WI38 (cell line): Measurements from ENCODE around the gene KRTAP5-8.

ENCODE experiments used
- H3K4me3 ChIP-seq: 2 replicates; pipeline ENCODE4 v1.5.1; 2011; ENCODE audit warnings: low read depth, mild to moderate bottlenecking, control low read depth, low read length
- TF ChIP-seq, protein P1 (sequence below): IDR thresholded peaks from 2 replicates; pipeline ENCODE4 v1.5.1; 2012; ENCODE audit warnings: low read depth, mild to moderate bottlenecking, control low read depth, low read length

The KRTAP5-8 gene

DNA sequence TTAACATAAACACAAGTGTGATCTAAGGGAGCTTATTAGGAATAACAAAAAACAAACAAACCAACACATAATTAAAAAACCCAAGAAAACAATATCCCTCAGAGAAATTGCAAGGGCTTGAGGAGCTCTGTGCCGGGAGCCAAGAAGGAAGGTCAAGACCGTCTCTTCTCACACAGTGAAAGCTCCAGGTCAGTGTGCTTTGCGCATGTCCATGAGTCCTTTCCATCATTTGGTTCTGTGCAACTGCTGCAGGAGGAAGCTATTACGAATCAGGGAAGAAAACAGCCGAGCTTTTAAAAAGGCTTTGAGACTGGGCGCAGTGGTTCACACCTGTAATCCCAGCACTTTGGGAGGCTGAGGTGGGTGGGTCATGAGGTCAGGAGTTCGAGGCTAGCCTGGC, 4.6 kb downstream of the KRTAP5-8 start:
- H3K4me3 ChIP-seq: no peak overlapping the region
- TF ChIP-seq, protein P1, sequence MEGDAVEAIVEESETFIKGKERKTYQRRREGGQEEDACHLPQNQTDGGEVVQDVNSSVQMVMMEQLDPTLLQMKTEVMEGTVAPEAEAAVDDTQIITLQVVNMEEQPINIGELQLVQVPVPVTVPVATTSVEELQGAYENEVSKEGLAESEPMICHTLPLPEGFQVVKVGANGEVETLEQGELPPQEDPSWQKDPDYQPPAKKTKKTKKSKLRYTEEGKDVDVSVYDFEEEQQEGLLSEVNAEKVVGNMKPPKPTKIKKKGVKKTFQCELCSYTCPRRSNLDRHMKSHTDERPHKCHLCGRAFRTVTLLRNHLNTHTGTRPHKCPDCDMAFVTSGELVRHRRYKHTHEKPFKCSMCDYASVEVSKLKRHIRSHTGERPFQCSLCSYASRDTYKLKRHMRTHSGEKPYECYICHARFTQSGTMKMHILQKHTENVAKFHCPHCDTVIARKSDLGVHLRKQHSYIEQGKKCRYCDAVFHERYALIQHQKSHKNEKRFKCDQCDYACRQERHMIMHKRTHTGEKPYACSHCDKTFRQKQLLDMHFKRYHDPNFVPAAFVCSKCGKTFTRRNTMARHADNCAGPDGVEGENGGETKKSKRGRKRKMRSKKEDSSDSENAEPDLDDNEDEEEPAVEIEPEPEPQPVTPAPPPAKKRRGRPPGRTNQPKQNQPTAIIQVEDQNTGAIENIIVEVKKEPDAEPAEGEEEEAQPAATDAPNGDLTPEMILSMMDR: no peak

DNA sequence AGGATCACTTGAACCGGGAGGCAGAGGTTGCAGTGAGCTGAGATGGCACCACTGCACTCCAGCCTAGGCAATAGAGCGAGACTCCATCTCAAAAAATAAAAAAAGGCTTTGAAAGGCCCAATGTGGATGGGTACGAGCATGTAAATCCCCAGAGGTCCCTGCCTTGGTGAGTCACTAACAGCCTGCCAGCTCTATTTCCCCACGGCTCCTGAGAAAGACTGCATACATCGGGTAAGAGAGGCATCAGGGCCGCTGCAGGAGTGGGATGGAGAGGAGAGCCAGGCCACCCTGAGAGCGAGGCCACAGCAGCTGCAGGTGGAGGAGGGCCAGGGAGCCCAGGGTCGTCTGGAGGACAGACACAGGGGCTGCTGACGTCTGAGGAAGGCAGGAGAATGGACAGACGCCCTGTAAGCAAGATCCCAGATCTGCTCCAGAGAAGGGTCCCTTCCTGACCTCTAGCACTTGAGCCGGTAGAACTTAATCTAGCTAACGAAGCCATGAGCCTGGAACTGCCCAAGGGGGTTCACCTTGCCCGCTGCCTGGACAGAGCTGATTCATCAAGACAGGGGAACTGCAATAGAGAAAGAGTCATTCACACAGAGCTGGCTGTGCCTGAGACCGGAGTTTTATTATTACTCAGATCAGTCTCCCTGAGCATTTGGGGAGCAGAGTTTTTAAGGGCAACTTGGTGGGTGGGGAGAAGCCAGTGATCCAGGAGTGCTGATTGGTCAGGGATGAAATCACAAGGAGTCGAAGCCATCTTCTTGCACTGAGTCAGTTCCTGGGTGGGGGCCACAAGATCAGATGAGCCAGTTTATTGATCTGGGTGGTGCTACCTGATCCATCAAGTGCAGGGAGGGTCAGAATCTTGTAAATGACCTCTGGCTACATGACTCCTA, 5.3 kb downstream of the KRTAP5-8 start:
- no peak overlapping the region for H3K4me3 ChIP-seq
- TF ChIP-seq, protein P1: no peak

DNA sequence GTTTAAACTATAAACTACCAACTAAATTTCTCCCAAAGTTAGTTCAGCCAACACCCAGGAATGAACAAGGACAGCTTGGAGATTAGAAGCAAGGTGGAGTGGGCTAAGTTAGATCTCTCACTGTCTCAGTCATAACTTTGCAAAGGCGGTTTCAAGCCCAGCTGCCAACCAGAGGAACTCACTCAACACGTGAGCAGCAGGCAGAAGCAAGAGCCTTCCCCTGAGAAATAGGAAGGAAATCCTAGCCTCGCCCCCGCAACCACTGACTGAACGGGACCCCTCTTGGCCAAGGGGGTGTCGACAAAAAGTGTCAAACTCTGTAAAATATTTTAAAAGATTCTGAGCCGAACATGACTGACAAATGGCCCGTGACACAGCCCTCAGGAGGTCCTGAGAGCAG, 6.0 kb downstream of the KRTAP5-8 start:
- TF ChIP-seq, protein P1: no peak
- no peak overlapping the region for H3K4me3 ChIP-seq

DNA sequence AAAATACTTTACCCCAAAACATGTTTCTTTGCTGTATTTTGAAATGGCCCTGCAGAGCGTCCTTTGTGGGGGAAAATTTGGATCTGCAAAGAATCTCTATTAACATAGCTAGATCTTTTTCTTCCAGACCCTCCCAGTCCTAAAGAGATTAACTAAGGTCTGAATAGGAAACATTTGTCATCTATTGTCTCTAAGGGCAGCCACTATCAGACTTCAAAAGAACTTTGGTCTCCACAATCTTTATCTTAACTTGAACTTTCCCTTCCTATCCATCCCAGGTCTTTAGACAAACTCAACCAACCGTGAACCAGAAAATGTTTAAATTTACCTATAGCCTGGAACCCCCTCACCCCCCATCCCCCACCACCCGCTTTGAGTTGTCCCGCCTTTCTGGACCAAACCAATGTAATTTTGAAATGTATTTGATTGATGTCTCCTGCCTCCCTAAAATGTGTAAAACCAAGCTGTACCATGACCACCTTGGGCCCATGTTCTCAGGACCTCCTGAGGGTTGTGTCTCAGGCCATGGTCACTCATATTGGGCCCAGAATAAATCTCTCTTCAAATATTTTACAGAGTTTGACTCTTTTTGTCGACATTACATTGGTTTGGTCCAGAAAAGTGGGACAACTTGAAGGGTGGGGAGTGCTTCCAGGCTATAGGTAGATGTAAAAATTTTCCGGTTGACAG, 6.8 kb downstream of the KRTAP5-8 start:
- no peak overlapping the region for H3K4me3 ChIP-seq
- TF ChIP-seq, protein P1: no peak

DNA sequence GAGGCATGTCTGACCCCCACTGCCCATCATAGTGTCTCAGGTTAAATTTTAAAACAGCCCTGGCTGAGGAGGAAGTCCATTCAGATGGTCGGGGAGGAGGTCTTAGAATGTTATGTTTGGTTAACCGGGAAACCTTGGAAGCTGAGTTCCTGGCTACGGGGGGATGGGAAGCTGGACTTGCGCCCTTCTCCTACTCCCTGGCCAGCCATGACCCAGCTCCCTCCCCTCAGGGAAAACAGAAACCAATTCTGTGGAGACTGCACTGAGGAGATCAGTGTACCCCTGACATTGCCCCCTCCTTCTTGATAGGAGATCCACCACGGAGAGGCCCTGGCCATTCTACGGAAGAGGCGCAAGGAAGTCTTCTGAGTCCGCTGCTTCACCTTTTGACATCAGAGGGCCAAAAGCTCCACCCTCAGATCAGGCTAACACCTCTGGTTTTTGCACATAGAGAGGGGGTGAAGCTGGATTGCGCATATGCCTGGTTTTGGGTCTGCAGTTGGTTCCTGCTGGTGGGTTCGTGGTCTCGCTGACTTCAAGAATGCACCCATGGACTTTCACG, 7.7 kb downstream of the KRTAP5-8 start:
- TF ChIP-seq, protein P1: no peak
- H3K4me3 ChIP-seq: no peak overlapping the region

DNA sequence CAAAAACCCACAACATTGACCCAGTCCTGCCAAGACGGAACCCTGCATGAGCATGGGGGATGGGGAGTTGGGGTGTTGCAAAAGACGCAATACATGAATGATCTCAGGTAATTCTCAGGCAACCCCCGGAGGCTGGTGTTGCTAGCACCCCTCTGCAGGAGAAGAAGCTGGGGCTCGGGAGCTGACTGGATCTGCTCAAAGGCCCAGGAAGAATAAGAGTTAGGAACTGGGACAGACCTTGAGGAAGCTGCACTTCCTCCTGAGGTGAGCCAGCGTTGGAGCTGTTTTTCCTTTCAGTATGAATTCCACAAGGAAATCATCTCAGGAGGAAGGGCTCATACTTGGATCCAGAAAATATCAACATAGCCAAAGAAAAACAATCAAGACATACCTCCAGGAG, 10.3 kb downstream of the KRTAP5-8 start, which contains the start of gene KRTAP5-9:
Gene KRTAP5-9, plus strand, starts transcription at position 301 of the 400 bp plus-strand sequence. CDS start 238 bp downstream, outside the sequence.
- no peak within 1 kb of the TSS for H3K4me3 ChIP-seq
- TF ChIP-seq, protein P1: no peak
